ENCODE results near the gene HAO2.

DNA sequence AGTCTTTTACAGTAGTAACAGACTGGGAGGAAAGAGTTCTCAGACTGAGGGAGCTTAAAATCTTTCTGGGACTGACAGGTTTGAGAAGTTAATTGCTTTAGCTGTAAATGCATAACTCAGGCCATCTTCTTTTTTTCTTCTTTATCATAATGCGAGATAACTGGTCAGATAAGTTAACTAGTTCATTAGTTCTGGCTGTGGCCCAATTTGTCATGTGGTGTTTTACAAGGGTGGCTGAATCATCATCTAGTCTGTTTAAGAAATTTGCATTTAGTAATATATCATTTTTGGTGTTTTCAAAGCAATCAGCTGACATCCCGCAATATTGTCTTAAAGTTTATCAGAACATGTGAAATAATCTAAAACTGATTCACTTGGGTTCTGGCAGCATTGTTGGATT, 60.4 kb downstream of the HAO2 start:
- no peak for TF ChIP-seq POLR2A (IDR thresholded peaks at IDR 0.05; ENCODE audit: low read depth, low read length)
- TF ChIP-seq TAF1 (IDR thresholded peaks at IDR 0.05; ENCODE audit: low read depth, low read length) = no peak
